HCT116 (cell line): ENCODE measurements around the gene CPEB2. TPM values are rescaled to one million over a fixed set of nuclear protein-coding genes. Genes with fewer than 3 reads are reported as not detected.

ENCODE experiments used
- ATAC-seq: fragments of 200-7000 bp; cut with Tn5 transposase; 2 replicates; pipeline ENCODE4 v1.9.1; 2020; ENCODE audit warnings: mild to moderate bottlenecking, moderate library complexity
- BruUV-seq: library from RNA; stranded (reverse); fragments of 400-500 nt; replicated peaks from 2 replicates; lab custom pipeline; 2021; lab: Mats Ljungman, UMichigan
- CTCF ChIA-PET: fragments of 300-600 bp; sonication (Branson Sonifier 250); formaldehyde crosslinking; loops from one replicate; lab custom pipeline; 2021; ENCODE audit warnings: antibody characterized with exemption; lab: Charles Lee
- POLR2A ChIA-PET: fragments of 300-600, 350-600 bp; sonication (Branson Sonifier 250); formaldehyde crosslinking; loops from one replicate; lab custom pipeline; 2021; ENCODE audit warnings: antibody characterized with exemption; lab: Charles Lee
- RAD21 ChIA-PET, 2 experiments: fragments of 300-600 bp; sonication (Branson Sonifier 250); formaldehyde crosslinking; loops; one replicate each; lab custom pipeline; 2023; ENCODE audit warnings: low total read pairs in 2 of 2; ENCODE audit not compliant: uncharacterized antibody in 2 of 2, unreplicated experiment in 2 of 2, low non-redundant PET in 1 of 2; lab: Charles Lee
- DNase-seq: peaks from one replicate; pipeline ENCODE4 v3.0.0-alpha.2; 2010; ENCODE audit warnings: low read depth, low spot score
- H2AFZ ChIP-seq: fragments of 200-600 bp; shearing (Covaris generic), sonication (generic); 2 replicates; pipeline ENCODE4 v1.6.1; 2017; ENCODE audit warnings: low read depth, mixed run types, mixed read lengths, antibody characterized with exemption, low read length; ENCODE audit not compliant: poor library complexity, severe bottlenecking
- H3K27ac ChIP-seq: 2 replicates; pipeline ENCODE4 v1.5.1; 2012; ENCODE audit warnings: low read depth, low read length
- H3K27me3 ChIP-seq: fragments of 200-600 bp; sonication (generic); 2 replicates; pipeline ENCODE4 v1.6.1; 2016; ENCODE audit warnings: mixed run types, low read length, mixed read lengths; ENCODE audit not compliant: insufficient read depth
- H3K36me3 ChIP-seq, 2 experiments: fragments of 200-500 bp in 1 of 2; fragments of 200-600 bp in 1 of 2; sonication (Bioruptor generic) in 1 of 2; sonication (generic) in 1 of 2; 2 replicates each; pipeline versions ENCODE4 v1.5.1 to v1.6.1; 2014 to 2016; ENCODE audit warnings: low read length in 2 of 2, inconsistent platforms in 1 of 2, mixed read lengths in 1 of 2, mixed run types in 1 of 2; ENCODE audit not compliant: insufficient read depth in 2 of 2, control insufficient read depth in 1 of 2
- H3K4me1 ChIP-seq, 2 experiments: fragments of 200-600 bp in 1 of 2; sonication (generic) in 1 of 2; 2 replicates each; pipeline versions ENCODE4 v1.5.1 to v1.6.1; 2012 to 2017; ENCODE audit warnings: low read length in 2 of 2, inconsistent platforms in 1 of 2, mild to moderate bottlenecking in 1 of 2, mixed read lengths in 1 of 2, mixed run types in 1 of 2, moderate library complexity in 1 of 2; ENCODE audit not compliant: insufficient read depth in 2 of 2, control insufficient read depth in 1 of 2
- H3K4me2 ChIP-seq: fragments of 200-600 bp; sonication (generic); 2 replicates; pipeline ENCODE4 v1.6.1; 2017; ENCODE audit warnings: mixed run types, low read length, mixed read lengths
- H3K4me3 ChIP-seq, 2 experiments: fragments of 200-600 bp in 1 of 2; sonication (generic) in 1 of 2; replicated peaks in 1 of 2; 2 replicates each; pipeline ENCODE4 v1.5.1; 2011 to 2016; ENCODE audit warnings: low read length in 2 of 2, control low read depth in 1 of 2, low read depth in 1 of 2, mild to moderate bottlenecking in 1 of 2, mixed read lengths in 1 of 2, mixed run types in 1 of 2
- H3K79me2 ChIP-seq: fragments of 200-600 bp; sonication (generic); 2 replicates; pipeline ENCODE4 v1.6.1; 2017; ENCODE audit warnings: mild to moderate bottlenecking, mixed run types, low read length, moderate library complexity, mixed read lengths; ENCODE audit not compliant: insufficient read depth
- H3K9ac ChIP-seq: fragments of 200-600 bp; sonication (generic); 2 replicates; pipeline ENCODE4 v1.6.1; 2016; ENCODE audit warnings: low read length, mixed read lengths
- H3K9me2 ChIP-seq: fragments of 200-600 bp; sonication (generic), shearing (Covaris generic); 2 replicates; pipeline ENCODE4 v1.6.1; 2017; ENCODE audit warnings: mixed run types, mild to moderate bottlenecking, moderate library complexity; ENCODE audit not compliant: insufficient read depth
- H3K9me3 ChIP-seq, 2 experiments: fragments of 200-500 bp in 1 of 2; fragments of 200-600 bp in 1 of 2; sonication (Bioruptor generic) in 1 of 2; sonication (generic) in 1 of 2; 2 replicates each; pipeline ENCODE4 v1.6.1; 2014 to 2017; ENCODE audit warnings: low read length in 2 of 2, mixed read lengths in 2 of 2, inconsistent platforms in 1 of 2, low read depth in 1 of 2, mild to moderate bottlenecking in 1 of 2, mixed run types in 1 of 2, moderate library complexity in 1 of 2; ENCODE audit not compliant: control insufficient read depth in 1 of 2, insufficient read depth in 1 of 2
- H4K20me1 ChIP-seq: fragments of 200-600 bp; sonication (generic), shearing (Covaris generic); 2 replicates; pipeline ENCODE4 v1.6.1; 2017; ENCODE audit warnings: mixed run types, mild to moderate bottlenecking, moderate library complexity; ENCODE audit not compliant: insufficient read depth
- CBX3 ChIP-seq: IDR thresholded peaks from 2 replicates; pipeline ENCODE4 v1.6.1; 2012; ENCODE audit warnings: low read depth
- EGR1 ChIP-seq: IDR thresholded peaks from 2 replicates; pipeline ENCODE4 v1.6.1; 2012; ENCODE audit warnings: low read depth
- ELF1 ChIP-seq: IDR thresholded peaks from 2 replicates; pipeline ENCODE4 v1.6.1; 2012; ENCODE audit warnings: low read depth, borderline replicate concordance
- FOSL1 ChIP-seq: IDR thresholded peaks from 2 replicates; pipeline ENCODE4 v1.6.1; 2012; ENCODE audit warnings: low read depth
- POLR2AphosphoS5 ChIP-seq: IDR thresholded peaks from 2 replicates; pipeline ENCODE4 v1.6.1; 2011; ENCODE audit warnings: mild to moderate bottlenecking, low read depth, low read length, moderate library complexity
- SIN3A ChIP-seq: IDR thresholded peaks from 2 replicates; pipeline ENCODE4 v1.6.1; 2012; ENCODE audit warnings: low read depth
- SP1 ChIP-seq: IDR thresholded peaks from 2 replicates; pipeline ENCODE4 v1.6.1; 2012; ENCODE audit warnings: low read depth
- SRF ChIP-seq: IDR thresholded peaks from 2 replicates; pipeline ENCODE4 v1.6.1; 2012; ENCODE audit warnings: low read depth
- intact Hi-C: fragments of 100-400 bp; cut with micrococcal nuclease; formaldehyde crosslinking; loops from 2 replicates; pipeline ENCODE4 v1.10.0; 2022
- total RNA-seq: library from RNA; stranded (reverse); gene quantifications from one replicate; pipeline ENCODE4 v1.2.1, GENCODE V29; 2021; ENCODE audit not compliant: unreplicated experiment
- TF ChIP-seq, protein P1 (sequence below), 3 experiments: fragments of 200-600 bp in 1 of 3; sonication (generic) in 1 of 3; IDR thresholded peaks in 2 of 3; conservative IDR thresholded peaks in 1 of 3; 2 replicates each; pipeline ENCODE4 v1.5.1; 2012 to 2017; ENCODE audit warnings: low read depth in 2 of 3, low read length in 2 of 3, antibody characterized with exemption in 1 of 3, borderline replicate concordance in 1 of 3, control low read depth in 1 of 3, mild to moderate bottlenecking in 1 of 3, mixed read lengths in 1 of 3, mixed run types in 1 of 3, moderate library complexity in 1 of 3; ENCODE audit not compliant: insufficient read depth in 1 of 3
- TF ChIP-seq, protein P2 (sequence below): IDR thresholded peaks from 2 replicates; pipeline ENCODE4 v1.6.1; 2012
- TF ChIP-seq, protein P3 (sequence below): IDR thresholded peaks from 2 replicates; pipeline ENCODE4 v1.6.1; 2012; ENCODE audit warnings: low read depth
- TF ChIP-seq, protein P4 (sequence below): IDR thresholded peaks from 2 replicates; pipeline ENCODE4 v1.6.1; 2011; ENCODE audit warnings: mild to moderate bottlenecking, low read length, moderate library complexity; ENCODE audit not compliant: insufficient replicate concordance; ENCODE audit errors: extremely low read depth

CPEB2 gene
- total RNA-seq, 1 experiment from 2014 or later = 1.3 TPM

DNA sequence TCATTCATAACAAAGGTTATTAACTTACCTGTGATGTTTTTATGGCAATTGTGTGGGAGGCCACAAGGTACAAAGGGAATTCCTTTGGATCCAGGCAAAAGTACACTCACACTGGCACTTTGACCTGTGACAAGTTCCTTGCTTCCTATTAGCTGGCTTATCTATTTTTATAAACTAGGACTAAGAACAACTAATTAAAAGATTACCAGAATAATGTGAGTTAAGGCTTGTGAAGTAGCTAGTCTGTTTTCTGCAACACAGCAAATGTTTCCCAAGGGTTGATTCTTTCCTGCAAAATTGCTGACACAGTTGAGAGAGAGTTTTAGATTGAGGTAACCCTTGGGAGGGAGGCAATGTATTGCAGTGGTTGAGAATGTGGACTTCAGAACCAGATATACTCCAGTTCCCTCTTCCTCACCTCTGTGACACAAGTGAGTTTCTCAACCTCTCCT is 107.9 kb downstream of the CPEB2 start:
- TF ChIP-seq CBX3 = no peak
- TF ChIP-seq, protein P1, sequence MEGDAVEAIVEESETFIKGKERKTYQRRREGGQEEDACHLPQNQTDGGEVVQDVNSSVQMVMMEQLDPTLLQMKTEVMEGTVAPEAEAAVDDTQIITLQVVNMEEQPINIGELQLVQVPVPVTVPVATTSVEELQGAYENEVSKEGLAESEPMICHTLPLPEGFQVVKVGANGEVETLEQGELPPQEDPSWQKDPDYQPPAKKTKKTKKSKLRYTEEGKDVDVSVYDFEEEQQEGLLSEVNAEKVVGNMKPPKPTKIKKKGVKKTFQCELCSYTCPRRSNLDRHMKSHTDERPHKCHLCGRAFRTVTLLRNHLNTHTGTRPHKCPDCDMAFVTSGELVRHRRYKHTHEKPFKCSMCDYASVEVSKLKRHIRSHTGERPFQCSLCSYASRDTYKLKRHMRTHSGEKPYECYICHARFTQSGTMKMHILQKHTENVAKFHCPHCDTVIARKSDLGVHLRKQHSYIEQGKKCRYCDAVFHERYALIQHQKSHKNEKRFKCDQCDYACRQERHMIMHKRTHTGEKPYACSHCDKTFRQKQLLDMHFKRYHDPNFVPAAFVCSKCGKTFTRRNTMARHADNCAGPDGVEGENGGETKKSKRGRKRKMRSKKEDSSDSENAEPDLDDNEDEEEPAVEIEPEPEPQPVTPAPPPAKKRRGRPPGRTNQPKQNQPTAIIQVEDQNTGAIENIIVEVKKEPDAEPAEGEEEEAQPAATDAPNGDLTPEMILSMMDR (IDR thresholded peaks at IDR 0.05 in 2 of 3, conservative IDR thresholded peaks at IDR 0.05 in 1 of 3; ENCODE audit: borderline replicate concordance in 1 of 3, insufficient read depth in 1 of 3, low read depth in 2 of 3, low read length in 2 of 3) = no peak
- TF ChIP-seq, protein P2, sequence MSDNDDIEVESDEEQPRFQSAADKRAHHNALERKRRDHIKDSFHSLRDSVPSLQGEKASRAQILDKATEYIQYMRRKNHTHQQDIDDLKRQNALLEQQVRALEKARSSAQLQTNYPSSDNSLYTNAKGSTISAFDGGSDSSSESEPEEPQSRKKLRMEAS = no peak
- TF ChIP-seq SP1 = no peak
- TF ChIP-seq FOSL1 = no peak
- TF ChIP-seq SIN3A = no peak
- TF ChIP-seq POLR2AphosphoS5 = no peak
- TF ChIP-seq, protein P3, sequence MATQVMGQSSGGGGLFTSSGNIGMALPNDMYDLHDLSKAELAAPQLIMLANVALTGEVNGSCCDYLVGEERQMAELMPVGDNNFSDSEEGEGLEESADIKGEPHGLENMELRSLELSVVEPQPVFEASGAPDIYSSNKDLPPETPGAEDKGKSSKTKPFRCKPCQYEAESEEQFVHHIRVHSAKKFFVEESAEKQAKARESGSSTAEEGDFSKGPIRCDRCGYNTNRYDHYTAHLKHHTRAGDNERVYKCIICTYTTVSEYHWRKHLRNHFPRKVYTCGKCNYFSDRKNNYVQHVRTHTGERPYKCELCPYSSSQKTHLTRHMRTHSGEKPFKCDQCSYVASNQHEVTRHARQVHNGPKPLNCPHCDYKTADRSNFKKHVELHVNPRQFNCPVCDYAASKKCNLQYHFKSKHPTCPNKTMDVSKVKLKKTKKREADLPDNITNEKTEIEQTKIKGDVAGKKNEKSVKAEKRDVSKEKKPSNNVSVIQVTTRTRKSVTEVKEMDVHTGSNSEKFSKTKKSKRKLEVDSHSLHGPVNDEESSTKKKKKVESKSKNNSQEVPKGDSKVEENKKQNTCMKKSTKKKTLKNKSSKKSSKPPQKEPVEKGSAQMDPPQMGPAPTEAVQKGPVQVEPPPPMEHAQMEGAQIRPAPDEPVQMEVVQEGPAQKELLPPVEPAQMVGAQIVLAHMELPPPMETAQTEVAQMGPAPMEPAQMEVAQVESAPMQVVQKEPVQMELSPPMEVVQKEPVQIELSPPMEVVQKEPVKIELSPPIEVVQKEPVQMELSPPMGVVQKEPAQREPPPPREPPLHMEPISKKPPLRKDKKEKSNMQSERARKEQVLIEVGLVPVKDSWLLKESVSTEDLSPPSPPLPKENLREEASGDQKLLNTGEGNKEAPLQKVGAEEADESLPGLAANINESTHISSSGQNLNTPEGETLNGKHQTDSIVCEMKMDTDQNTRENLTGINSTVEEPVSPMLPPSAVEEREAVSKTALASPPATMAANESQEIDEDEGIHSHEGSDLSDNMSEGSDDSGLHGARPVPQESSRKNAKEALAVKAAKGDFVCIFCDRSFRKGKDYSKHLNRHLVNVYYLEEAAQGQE = no peak
- TF ChIP-seq, protein P4, sequence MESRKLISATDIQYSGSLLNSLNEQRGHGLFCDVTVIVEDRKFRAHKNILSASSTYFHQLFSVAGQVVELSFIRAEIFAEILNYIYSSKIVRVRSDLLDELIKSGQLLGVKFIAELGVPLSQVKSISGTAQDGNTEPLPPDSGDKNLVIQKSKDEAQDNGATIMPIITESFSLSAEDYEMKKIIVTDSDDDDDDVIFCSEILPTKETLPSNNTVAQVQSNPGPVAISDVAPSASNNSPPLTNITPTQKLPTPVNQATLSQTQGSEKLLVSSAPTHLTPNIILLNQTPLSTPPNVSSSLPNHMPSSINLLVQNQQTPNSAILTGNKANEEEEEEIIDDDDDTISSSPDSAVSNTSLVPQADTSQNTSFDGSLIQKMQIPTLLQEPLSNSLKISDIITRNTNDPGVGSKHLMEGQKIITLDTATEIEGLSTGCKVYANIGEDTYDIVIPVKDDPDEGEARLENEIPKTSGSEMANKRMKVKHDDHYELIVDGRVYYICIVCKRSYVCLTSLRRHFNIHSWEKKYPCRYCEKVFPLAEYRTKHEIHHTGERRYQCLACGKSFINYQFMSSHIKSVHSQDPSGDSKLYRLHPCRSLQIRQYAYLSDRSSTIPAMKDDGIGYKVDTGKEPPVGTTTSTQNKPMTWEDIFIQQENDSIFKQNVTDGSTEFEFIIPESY = no peak
- no peak for TF ChIP-seq SRF
- no peak for TF ChIP-seq EGR1
- TF ChIP-seq ELF1 = no peak
- Histone ChIP-seq H3K9me3 (no peaks in the 10 kb centered on the region), H3K4me3 (no peak overlapping the region), H3K9ac (no peak overlapping the region), H3K36me3 (no peaks in the 10 kb centered on the region), H3K4me2 (peak overlapping the region; percentile 53; the same call in 1 of the 2 replicates), H3K27me3 (no peaks in the 10 kb centered on the region), H3K27ac (no peak overlapping the region), H2AFZ (no peak overlapping the region), H4K20me1 (no peaks in the 10 kb centered on the region), H3K79me2 (no peaks in the 10 kb centered on the region), H3K4me1 (peaks cover 8 to 14% of the 10 kb centered on the region in 2 experiments; a peak in 3 of 4 replicates), H3K9me2 (no peaks in the 10 kb centered on the region)
- ChIA-PET POLR2A (no interaction called here), RAD21 (no interaction called here), CTCF (no interaction called here)
- no peak for DNase-seq
- ATAC-seq = no peak
- intact Hi-C loops = no loop called here
- no TSS peak for BruUV-seq
